Mucosa of rectum (tissue), 2 donors: Measurements from ENCODE around the gene ASB12.
"Not testable (repeated sequence)": the region's sequence is repeated elsewhere in the genome, so short reads cannot be mapped to it uniquely, and the experiment has no call there.

Experiments
- H3K27ac ChIP-seq, 2 donors: one replicate each; pipeline ENCODE4 v1.7.0; 2013; ENCODE audit warnings: inconsistent platforms in 2 of 2, low read depth in 2 of 2, low read length in 2 of 2
- H3K27me3 ChIP-seq, 2 donors: one replicate each; pipeline ENCODE4 v1.7.0; 2013; ENCODE audit warnings: low read length in 2 of 2; ENCODE audit not compliant: control insufficient read depth in 2 of 2, insufficient read depth in 2 of 2
- H3K36me3 ChIP-seq, 2 donors: one replicate each; pipeline ENCODE4 v1.7.0; 2013; ENCODE audit warnings: low read length in 2 of 2; ENCODE audit not compliant: control insufficient read depth in 2 of 2, insufficient read depth in 2 of 2
- H3K4me1 ChIP-seq, 2 donors: one replicate each; pipeline ENCODE4 v1.7.0; 2013; ENCODE audit warnings: low read length in 2 of 2, mild to moderate bottlenecking in 1 of 2; ENCODE audit not compliant: control insufficient read depth in 2 of 2, insufficient read depth in 2 of 2
- H3K4me3 ChIP-seq, 2 donors: one replicate each; pipeline ENCODE4 v1.7.0; 2013; ENCODE audit warnings: low read length in 2 of 2
- H3K9ac ChIP-seq, 2 donors: one replicate each; pipeline ENCODE4 v1.7.0; 2013; ENCODE audit warnings: low read length in 2 of 2, low read depth in 1 of 2, mild to moderate bottlenecking in 1 of 2
- H3K9me3 ChIP-seq, 2 donors: one replicate each; pipeline ENCODE4 v1.7.0; 2013; ENCODE audit warnings: low read length in 2 of 2; ENCODE audit not compliant: control insufficient read depth in 2 of 2
- donor health status: healthy.
- donor health status: Normal muscosa, but diverticular disease.

ASB12 gene

GRCh38 chrX:64230123-64230970 lies at the start of gene ASB12:
Gene ASB12 (minus strand): TSS chrX:64230607. CDS start chrX:64225650, 4,957 bp downstream.
- Histone ChIP-seq H3K27ac (no peak within 1 kb of the TSS), H3K4me1 (no peaks in the 10 kb centered on the region), H3K9me3 (no peaks in the 10 kb centered on the region), H3K4me3 (no peak within 1 kb of the TSS), H3K27me3 (no peaks in the 10 kb centered on the region), H3K9ac (no peak within 1 kb of the TSS), H3K36me3 (no peaks in the 10 kb centered on the region)

- H3K36me3 ChIP-seq: no peaks in the 10 kb centered on the region
- no peak overlapping the region for H3K27ac ChIP-seq
- no peak overlapping the region for H3K9ac ChIP-seq
- no peaks in the 10 kb centered on the region for H3K4me1 ChIP-seq
- H3K9me3 ChIP-seq: no peaks in the 10 kb centered on the region
- no peak overlapping the region for H3K4me3 ChIP-seq
- H3K27me3 ChIP-seq: no peaks in the 10 kb centered on the region
Measured at GRCh38 chrX:64265265-64265664, 34.9 kb upstream of the ASB12 start.

DNA sequence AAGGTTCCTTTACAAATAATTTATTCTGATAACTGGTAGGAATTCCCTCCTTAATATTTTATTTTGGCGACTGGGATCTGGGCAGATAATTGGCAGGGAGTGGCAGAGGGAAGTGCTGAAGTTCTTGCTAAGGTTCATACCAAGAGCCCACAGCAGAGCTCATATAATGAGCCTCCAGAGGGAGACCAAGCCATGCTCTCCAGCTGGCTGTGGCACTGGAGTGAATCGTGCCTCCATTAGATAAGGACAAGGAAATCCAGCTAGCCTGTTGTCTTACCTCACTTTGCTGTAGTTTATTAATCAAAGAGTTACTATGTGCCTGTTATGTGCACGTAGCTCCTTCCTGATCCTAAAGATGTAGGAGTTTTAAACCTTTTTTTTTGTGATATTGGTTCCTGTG lies 1.3 kb downstream of the ASB12 start:
- Histone ChIP-seq H3K4me1 (no peaks in the 10 kb centered on the region), H3K27me3 (no peaks in the 10 kb centered on the region), H3K36me3 (no peaks in the 10 kb centered on the region), H3K4me3 (no peak overlapping the region), H3K9me3 (no peaks in the 10 kb centered on the region), H3K9ac (no peak overlapping the region), H3K27ac (no peak overlapping the region)

DNA sequence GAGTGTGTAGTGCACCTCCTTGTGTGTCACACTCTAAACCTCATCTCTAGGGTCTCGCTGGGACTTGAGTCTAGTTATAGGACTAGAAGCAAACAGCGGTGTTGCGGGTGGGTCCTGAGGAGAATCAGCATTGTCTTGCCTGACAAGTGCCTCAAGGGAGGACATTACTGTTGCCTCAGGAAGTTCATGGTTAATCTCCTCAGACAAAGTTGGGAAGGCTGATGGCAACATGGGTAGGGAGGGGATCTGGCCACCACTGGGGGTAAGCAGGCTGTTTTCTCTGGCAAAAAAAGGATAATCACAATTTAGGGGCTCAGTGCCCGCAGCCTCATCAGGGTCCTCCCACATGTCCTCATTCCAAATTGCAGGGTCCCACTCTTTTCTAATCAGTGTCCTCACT lies 12.4 kb downstream of the ASB12 start:
- H3K4me1 ChIP-seq: no peaks in the 10 kb centered on the region
- no peak overlapping the region for H3K4me3 ChIP-seq
- H3K27ac ChIP-seq: no peak overlapping the region
- H3K27me3 ChIP-seq: no peaks in the 10 kb centered on the region
- no peak overlapping the region for H3K9ac ChIP-seq
- H3K36me3 ChIP-seq: no peaks in the 10 kb centered on the region
- H3K9me3 ChIP-seq: no peaks in the 10 kb centered on the region

GRCh38 chrX:64213989-64214388 lies 16.4 kb downstream of the ASB12 start:
- H3K4me3 ChIP-seq, H3K9me3 ChIP-seq, H3K4me1 ChIP-seq, H3K27ac ChIP-seq, H3K36me3 ChIP-seq, H3K27me3 ChIP-seq, H3K9ac ChIP-seq: not testable (repeated sequence)

DNA sequence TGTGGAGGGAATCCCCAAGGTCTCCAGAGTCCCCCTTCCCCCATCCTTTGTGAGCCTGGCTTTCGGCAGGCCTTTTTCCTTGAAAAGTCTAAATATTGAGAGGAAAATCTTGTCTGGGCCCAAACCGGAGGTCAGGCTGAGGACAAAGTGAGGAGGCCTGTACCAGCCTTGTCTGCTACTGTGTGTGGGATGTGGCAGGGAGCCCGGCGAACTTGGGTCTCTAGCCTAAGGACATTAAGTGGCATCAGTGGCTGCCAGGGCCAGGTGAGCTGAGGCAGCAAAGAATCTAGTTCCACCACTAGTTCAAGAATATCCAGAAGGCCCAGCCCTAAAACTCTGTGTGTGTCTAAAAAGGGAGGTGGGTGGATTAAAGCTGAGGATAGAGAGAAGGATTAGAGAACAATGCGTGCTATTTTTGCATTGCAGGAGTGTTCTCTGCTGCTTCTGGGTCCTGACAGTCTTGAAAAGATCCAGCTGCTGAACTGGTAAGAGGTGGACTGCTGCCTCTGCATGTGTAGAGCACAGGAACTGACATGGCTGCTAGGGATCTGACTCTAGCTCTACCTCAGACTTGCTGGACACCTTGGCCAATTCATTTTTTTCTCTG lies 23.7 kb downstream of the ASB12 start:
- Histone ChIP-seq H3K27me3 (no peaks in the 10 kb centered on the region), H3K9me3 (no peaks in the 10 kb centered on the region), H3K9ac (peak overlapping the region; percentile 79), H3K36me3 (no peaks in the 10 kb centered on the region), H3K27ac (peak overlapping the region; percentile 90 to 93), H3K4me1 (peaks cover 7 to 12% of the 10 kb centered on the region in 2 donors), H3K4me3 (peak overlapping the region; percentile 69 to 80)

GRCh38 chrX:64205735-64206501 lies 24.5 kb downstream of the ASB12 start:
- no peaks in the 10 kb centered on the region for H3K27me3 ChIP-seq
- peak overlapping the region; percentile 69 to 80 for H3K4me3 ChIP-seq

DNA sequence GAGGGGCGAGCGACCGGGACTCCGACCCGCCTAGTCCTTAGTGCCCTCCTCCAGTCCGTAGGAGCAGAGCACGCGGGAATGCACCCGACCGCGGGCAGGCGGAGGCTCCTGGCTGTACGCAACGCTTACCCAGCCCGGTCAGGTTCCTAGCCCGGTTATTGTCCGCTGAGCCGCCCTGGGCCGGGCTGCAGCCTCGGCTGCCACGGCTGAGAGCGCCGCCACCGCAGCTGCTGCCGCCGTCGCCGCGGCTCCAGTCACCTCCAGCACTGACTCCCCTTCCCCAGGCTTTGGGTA lies 25.0 kb downstream of the ASB12 start, which contains the start of gene AMER1:
Gene AMER1 (minus strand): TSS at position 268 of the 294 bp plus-strand sequence. CDS start 12,422 bp downstream, outside the sequence.
- Histone ChIP-seq H3K27me3 (no peaks in the 10 kb centered on the region), H3K4me1 (peaks cover 7 to 12% of the 10 kb centered on the region in 2 donors), H3K9me3 (no peaks in the 10 kb centered on the region), H3K36me3 (no peaks in the 10 kb centered on the region), H3K9ac (peak within 1 kb of the TSS; percentile 79), H3K27ac (peak within 1 kb of the TSS; percentile 90 to 93), H3K4me3 (peak within 1 kb of the TSS; percentile 69 to 80)

More at GRCh38 chrX:64205735-64206501, 24.5 kb downstream of the ASB12 start:
- Histone ChIP-seq H3K4me1 (peaks cover 7 to 12% of the 10 kb centered on the region in 2 donors), H3K27ac (peak overlapping the region; percentile 90 to 93), H3K36me3 (no peaks in the 10 kb centered on the region), H3K9ac (peak overlapping the region; percentile 79), H3K9me3 (no peaks in the 10 kb centered on the region)

DNA sequence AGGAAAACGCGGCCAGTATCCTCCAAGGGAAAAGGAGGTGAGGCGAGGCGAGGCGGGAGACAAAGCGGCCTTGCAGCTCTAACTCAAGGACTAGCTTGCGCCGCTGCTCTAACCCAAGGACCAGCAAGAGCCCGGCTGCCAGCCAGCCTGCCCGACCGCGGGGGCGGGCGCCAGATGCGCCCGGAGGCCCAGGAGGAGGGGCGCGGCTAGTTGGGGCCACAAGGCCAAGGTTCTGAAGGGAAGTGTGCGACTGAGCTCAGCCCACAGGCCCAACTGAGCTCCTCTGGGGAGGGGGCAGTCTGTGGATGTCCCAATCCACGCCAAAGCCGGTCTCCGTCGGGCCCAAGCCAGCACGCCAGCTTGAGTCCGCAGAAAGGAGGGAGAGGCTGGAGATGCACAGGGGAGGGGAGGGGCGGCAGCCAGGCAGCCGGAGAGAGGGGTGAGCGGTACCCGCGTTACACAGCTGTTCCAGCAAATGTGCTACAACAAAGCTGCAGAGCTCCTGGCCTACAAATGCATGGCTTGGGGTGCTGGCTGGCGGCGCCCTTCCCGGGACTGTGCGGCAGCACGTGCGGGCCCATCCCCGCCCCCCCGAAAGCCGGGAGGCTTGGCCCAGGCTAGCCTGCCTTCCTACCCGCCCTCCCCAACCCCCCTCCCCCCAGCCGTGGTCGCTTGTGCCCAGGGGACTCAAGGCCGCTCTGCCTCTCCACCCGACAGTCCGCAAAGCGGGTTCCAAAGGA lies 25.5 kb downstream of the ASB12 start:
- H3K9ac ChIP-seq: peak overlapping the region; percentile 60 to 79
- peaks cover 7 to 12% of the 10 kb centered on the region in 2 donors for H3K4me1 ChIP-seq
- H3K9me3 ChIP-seq: no peaks in the 10 kb centered on the region
- peak overlapping the region; percentile 90 to 93 for H3K27ac ChIP-seq
- no peaks in the 10 kb centered on the region for H3K36me3 ChIP-seq
- peak overlapping the region; percentile 69 to 80 for H3K4me3 ChIP-seq
- H3K27me3 ChIP-seq: no peaks in the 10 kb centered on the region
